ENCODE results near the gene NPTX1. TPM values are rescaled to one million over a fixed set of nuclear protein-coding genes. Genes with fewer than 3 reads are reported as not detected.

NPTX1 gene
- polyA plus RNA-seq, 3 donors = 1.1 to 1.4 (median 1.4) TPM

GRCh38 chr17:80429356-80430275 is 46.8 kb downstream of the NPTX1 start:
- no peak for DNase-seq

DNA sequence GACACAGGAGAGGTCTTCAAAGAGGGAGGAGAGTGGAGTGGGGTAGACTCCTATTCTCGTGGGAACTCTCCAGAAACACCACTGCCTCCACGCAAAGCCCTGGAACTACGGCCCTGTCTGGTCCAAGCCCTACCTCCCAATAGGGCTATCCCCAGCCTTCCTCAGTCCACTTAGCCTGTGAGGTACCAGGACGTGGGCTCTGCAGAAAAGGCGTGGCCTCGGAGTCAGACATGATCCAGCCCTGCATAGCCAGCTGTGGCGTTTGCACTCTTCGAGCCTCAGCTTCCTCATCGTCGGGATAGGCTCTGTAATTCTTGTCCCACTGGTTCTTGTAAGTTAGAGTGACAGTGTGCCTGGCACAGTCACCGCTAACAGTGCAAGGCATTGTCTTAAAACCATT is 47.6 kb downstream of the NPTX1 start:
- no peak for DNase-seq

DNA sequence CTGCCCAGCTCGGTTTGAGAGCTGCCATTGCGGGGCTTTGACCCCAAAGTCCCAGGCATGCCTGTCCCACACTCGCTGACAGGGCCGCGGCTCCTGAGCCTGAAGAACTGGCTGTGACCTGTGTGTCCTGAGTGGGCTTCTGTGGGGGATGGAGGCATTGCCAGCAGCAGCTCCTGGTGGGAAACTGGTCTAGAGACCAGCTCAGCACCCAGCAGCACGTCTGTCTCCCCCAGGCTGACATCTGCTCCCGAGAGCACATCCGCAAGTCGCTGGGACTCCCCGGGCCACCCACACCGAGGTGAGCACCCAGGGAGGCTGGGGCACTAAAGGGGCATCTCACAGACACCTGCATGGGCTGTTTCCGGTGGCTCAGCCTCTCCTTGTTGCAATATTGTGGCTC is 48.0 kb downstream of the NPTX1 start:
- DNase-seq = no peak

DNA sequence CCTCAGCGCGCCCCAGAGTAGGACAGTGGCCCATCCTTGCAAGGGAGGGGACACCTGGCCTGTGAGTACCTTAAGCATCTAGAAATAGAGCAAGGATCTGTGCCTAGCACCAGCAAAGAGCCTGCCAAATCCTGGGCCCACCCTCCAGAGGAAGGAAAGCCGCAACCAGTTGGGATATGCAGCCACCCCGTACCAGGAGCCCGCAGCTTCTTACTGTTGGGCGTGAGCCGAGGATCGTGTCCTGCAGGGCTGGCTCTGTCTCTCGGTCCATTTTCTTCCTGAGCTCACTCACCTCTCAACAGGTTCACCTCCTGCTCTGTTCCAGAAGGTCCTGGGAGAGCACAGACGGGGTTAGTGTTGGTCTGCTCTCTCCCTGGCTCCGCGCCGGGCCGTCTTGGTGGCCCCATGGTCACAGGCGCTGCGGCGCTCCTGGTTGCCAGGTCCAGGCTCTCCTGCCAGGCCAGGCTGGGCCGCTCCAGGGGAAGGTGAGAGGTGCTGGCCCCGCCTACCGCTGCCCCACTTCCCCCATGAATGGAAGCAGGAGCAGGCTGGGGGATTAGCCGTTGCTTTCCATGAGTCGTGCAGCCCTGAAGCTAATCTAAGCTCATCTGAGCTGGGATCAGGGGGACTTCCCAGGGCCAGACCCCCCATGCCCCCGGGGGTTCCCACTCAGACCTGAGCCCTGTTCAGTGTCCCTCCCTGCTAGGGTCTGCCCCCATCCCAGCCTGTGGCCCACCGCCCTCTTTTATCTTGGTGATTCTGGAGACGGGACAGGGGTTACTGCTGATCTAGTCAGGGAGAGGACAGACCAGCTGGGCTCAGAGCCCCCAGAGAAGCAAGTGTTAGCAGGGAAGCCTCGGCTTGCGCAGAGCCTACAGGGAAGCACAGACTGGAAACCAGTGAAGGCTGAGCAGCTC is 48.8 kb downstream of the NPTX1 start:
- no peak for DNase-seq

GRCh38 chr17:80426671-80427326 is 49.6 kb downstream of the NPTX1 start:
- DNase-seq = peak; percentile 52

GRCh38 chr17:80425835-80426426 is 50.5 kb downstream of the NPTX1 start:
- DNase-seq = no peak

GRCh38 chr17:80424878-80425765 is 51.3 kb downstream of the NPTX1 start:
- no peak for DNase-seq

GRCh38 chr17:80424261-80424660 is 52.1 kb downstream of the NPTX1 start:
- no peak for DNase-seq

- DNase-seq = no peak
Measured at GRCh38 chr17:80423536-80424225, 52.7 kb downstream of the NPTX1 start.

GRCh38 chr17:80422981-80423380 is 53.4 kb downstream of the NPTX1 start:
- DNase-seq = no peak

GRCh38 chr17:80422276-80422675 is 54.1 kb downstream of the NPTX1 start:
- no peak for DNase-seq

GRCh38 chr17:80421381-80422090 is 54.9 kb downstream of the NPTX1 start:
- DNase-seq = no peak

DNA sequence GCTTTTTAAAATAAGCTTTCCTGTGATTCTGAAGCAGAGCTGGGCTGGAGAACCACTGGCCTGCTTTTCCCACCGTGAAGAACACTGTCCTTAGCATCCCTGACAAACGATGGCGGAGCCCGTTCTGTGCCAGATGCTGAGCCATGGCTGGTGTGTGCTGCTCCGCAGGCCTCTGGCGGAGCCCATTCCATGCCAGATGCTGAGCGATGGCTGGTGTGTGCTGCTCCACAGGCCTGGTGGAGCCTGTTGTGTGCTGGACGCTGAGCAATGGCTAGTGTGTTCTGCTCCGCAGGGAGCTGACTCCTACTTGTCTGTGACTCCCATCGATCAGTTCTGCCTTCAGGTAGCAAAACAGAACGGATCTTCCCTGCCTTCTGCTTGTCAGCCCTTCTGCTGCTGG is 57.2 kb downstream of the NPTX1 start:
- DNase-seq = no peak

GRCh38 chr17:80418589-80418988 is 57.8 kb downstream of the NPTX1 start:
- DNase-seq = no peak

Other genes starting within 250 kb of the NPTX1 start
- 100 to 1,000 TPM in 2 of 3 donors, 10 to 100 TPM in 1; 54.7 to 107 (median 104) TPM for gene RNF213, start 215.8 kb downstream of the NPTX1 start, polyA plus RNA-seq (ENCODE audit: insufficient read length in 3 of 3)
- gene ENDOV, start 61.4 kb downstream of the NPTX1 start, polyA plus RNA-seq (ENCODE audit: insufficient read length in 3 of 3) = 10 to 100 TPM; 31.5 to 48.3 (median 44.4) TPM
- gene RPTOR, start 68.2 kb upstream of the NPTX1 start, polyA plus RNA-seq (ENCODE audit: insufficient read length in 3 of 3) = 10 to 100 TPM; 20.7 to 25.0 (median 22.9) TPM

Measured in renal pelvis (tissue), 4 donors.